Spleen (tissue), 3 donors: ENCODE results near the gene SDCBP2.

Source experiments
- POLR2A ChIP-seq, 3 donors: fragments of 450-650 bp; IDR thresholded peaks; one replicate each; pipeline ENCODE4 v1.5.1; 2017; ENCODE audit warnings: antibody characterized with exemption in 3 of 3, mild to moderate bottlenecking in 1 of 3
- POLR2AphosphoS5 ChIP-seq, 3 donors: sonication (generic); formaldehyde crosslinking; IDR thresholded peaks; one replicate each; pipeline ENCODE4 v1.5.1; 2017; ENCODE audit warnings: antibody characterized with exemption in 3 of 3

DNA sequence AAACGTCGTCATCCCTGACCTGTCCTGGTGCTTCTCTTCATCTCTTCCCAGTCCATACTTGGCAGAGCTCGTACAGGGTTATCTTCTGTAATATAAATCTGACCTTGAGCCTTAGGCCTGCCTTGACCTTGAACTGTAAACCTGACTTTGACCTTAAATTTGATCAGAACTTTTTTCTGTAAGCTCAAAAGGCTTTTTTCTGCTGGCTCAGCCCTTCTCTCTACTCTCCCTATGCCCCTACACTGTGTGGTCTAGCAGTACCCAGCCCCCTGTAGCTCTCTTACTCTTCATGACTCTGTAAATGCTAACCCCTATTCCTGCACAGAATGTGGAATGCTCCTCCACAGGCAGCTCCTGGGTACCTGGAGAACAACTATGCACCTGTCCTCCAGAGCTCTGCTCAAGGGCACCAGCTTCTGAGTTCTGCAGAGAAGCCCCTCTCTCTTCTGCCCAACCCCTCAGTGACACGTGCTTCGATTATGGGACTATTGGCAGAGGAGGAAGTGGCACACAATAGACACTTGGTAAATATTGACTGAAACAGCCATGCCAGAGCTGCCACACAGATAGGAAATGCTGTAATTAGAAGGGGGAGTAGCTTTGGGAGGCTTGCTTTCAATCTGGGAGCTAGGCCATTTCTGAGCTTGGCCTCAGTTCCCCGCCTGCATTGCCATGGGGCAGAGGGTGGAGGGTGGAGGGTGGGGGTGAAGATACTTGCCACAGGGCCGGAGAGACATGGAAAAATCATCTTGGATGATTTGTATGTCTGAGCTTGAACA is 47.5 kb downstream of the SDCBP2 start:
- no peak for TF ChIP-seq POLR2AphosphoS5 (IDR thresholded peaks at IDR 0.05)
- TF ChIP-seq POLR2A (IDR thresholded peaks at IDR 0.05): no peak
